GM13977 (cell line): ENCODE results near the gene ALDH3B1.
A peak's percentile ranks its signal among the peaks of the same experiment; 100 is the strongest.

ENCODE experiments used
- DNase-seq: peaks from one replicate; pipeline ENCODE4 v3.0.0; 2012; ENCODE audit warnings: low spot score
- CTCF ChIP-seq: IDR thresholded peaks from 2 replicates; pipeline ENCODE4 v1.5.1; 2012; ENCODE audit warnings: mild to moderate bottlenecking, control low read depth; ENCODE audit not compliant: insufficient read depth; ENCODE audit errors: extremely low read depth, missing control alignments
- in situ Hi-C: fragments of 300-500 bp; cut with MboI; formaldehyde crosslinking; loops from one replicate; pipeline ENCODE4 v1.12.0; 2022; ENCODE audit warnings: low sequenced_read_pairs, low pct_unique_long_range_greater_than_20kb, mixed read lengths, inconsistent platforms; ENCODE audit not compliant: unreplicated experiment

The ALDH3B1 gene

GRCh38 chr11:68019486-68019885 lies 9.4 kb downstream of the ALDH3B1 start:
- in situ Hi-C loops = no loop called here
- no peak for DNase-seq
- no peak for TF ChIP-seq CTCF

- DNase-seq = no peak
- no peak for TF ChIP-seq CTCF
- in situ Hi-C loops = no loop called here
Observed at GRCh38 chr11:68020575-68020974, 10.4 kb downstream of the ALDH3B1 start.

GRCh38 chr11:68021167-68021787 lies 11.2 kb downstream of the ALDH3B1 start:
- in situ Hi-C loops = no loop called here
- DNase-seq = no peak
- TF ChIP-seq CTCF = peak; percentile 16

GRCh38 chr11:68022531-68022930 lies 12.4 kb downstream of the ALDH3B1 start:
- DNase-seq = no peak
- no peak for TF ChIP-seq CTCF
- in situ Hi-C loops = no loop called here

- in situ Hi-C loops = no loop called here
- TF ChIP-seq CTCF = no peak
- no peak for DNase-seq
Observed at GRCh38 chr11:68024508-68024907, 14.4 kb downstream of the ALDH3B1 start.

GRCh38 chr11:68025047-68025446 lies 14.9 kb downstream of the ALDH3B1 start:
- peak; percentile 3 for TF ChIP-seq CTCF
- no peak for DNase-seq
- in situ Hi-C loops = no loop called here
